ENCODE data around the gene NOXO1. TPM values are rescaled to one million over a fixed set of nuclear protein-coding genes. Genes with fewer than 3 reads are reported as not detected.
A peak's percentile ranks its signal among the peaks of the same experiment; 100 is the strongest.
"Not testable (repeated sequence)": the region's sequence is repeated elsewhere in the genome, so short reads cannot be mapped to it uniquely, and the experiment has no call there.

The NOXO1 gene
- total and polyA plus RNA-seq, 9 of the 15 experiments (the other 6 are each of a cell fraction or from before 2014, with no cell fraction given), result not detected

- Histone ChIP-seq H3K4me1 (replicated peaks in 1 of 2; ENCODE audit: control insufficient read depth in 2 of 2, insufficient read depth in 2 of 2, low read length in 2 of 2) (peaks cover 31 to 60% of the 10 kb centered on the region in 2 experiments), H3K79me2 (ENCODE audit: control insufficient read depth, insufficient read depth, low read length) (peaks cover 20% of the 10 kb centered on the region), H3K36me3 (ENCODE audit: control insufficient read depth, insufficient read depth, low read length) (peaks cover 37% of the 10 kb centered on the region; the same call in 2 of the 3 replicates)
- intact Hi-C loops (cut with micrococcal nuclease); ATAC-seq; H3K9me1 ChIP-seq (ENCODE audit: control insufficient read depth, insufficient read depth, low read length); FAIRE-seq; H3K27me3 ChIP-seq (ENCODE audit: control insufficient read depth in 2 of 2, insufficient read depth in 2 of 2, low read length in 2 of 2); BruUV-seq (replicated peaks); CTCF ChIA-PET (ENCODE audit: low intra/inter-chr PET ratio); H3K27ac ChIP-seq (ENCODE audit: extremely low read depth, low read depth, low read length); H3K9ac ChIP-seq (ENCODE audit: insufficient read depth in 1 of 2, low read depth in 2 of 2, low read length in 2 of 2); in situ Hi-C loops (cut with MboI); H3K4me3 ChIP-seq; H2AFZ ChIP-seq (ENCODE audit: low read depth, low read length); H3K9me3 ChIP-seq (replicated peaks; ENCODE audit: control insufficient read depth, insufficient read depth, low read depth, low read length); H4K20me1 ChIP-seq (replicated peaks; ENCODE audit: control insufficient read depth, insufficient read depth, low read length); H3K4me2 ChIP-seq (ENCODE audit: insufficient read depth, low read length); DNase-seq (ENCODE audit: extremely low read depth in 1 of 4, low spot score in 3 of 4): not testable (repeated sequence)
- POLR2A ChIA-PET, result interaction anchor here (0.6 to 1.6 kb wide), 3 partner anchors 21 to 333 kb away, joined by 3 to 5 read pairs (median 3); partner anchors contain the start of gene RPS2
- WGBS (ENCODE audit: insufficient coverage, low coverage, missing lambda C conversion rate), result 98% methylated on average over 6 of the region's 8 CpGs
These were observed 41.4 kb downstream of the NOXO1 start for GRCh38 chr16:1939833-1940232.

DNA sequence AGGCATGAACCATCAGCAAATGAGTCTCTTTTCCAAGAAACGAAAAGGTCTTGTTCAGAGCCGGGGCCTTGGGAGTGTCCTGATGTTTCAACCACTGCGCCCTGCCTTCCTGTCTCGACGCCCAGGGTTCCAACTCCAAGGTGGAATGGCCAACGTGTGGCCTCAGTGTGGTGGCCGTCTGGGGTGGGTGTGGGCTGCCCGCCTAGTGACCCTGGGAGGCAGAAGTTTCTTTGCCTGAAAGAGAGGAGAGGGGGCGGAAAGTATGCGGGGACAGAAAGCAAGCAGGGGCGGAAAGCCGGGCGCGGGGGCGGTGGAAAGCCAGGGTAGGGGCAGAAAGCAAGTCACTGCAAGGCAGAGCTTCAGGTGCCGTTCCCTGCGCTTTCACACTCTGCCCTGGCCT is 42.4 kb downstream of the NOXO1 start:
- 80% methylated on average over 15 of the region's 17 CpGs for WGBS (ENCODE audit: insufficient coverage, low coverage, missing lambda C conversion rate)
- Histone ChIP-seq H4K20me1 (replicated peaks; ENCODE audit: control insufficient read depth, insufficient read depth, low read length) (peaks cover 7% of the 10 kb centered on the region), H3K9ac (ENCODE audit: insufficient read depth in 1 of 2, low read depth in 2 of 2, low read length in 2 of 2) (peak overlapping the region in 1 of 2 experiments; percentile 42; a peak in 1 of 4 replicates), H3K79me2 (ENCODE audit: control insufficient read depth, insufficient read depth, low read length) (peaks cover 20% of the 10 kb centered on the region), H3K27ac (ENCODE audit: extremely low read depth, low read depth, low read length) (no peak overlapping the region), H2AFZ (ENCODE audit: low read depth, low read length) (no peak overlapping the region), H3K27me3 (ENCODE audit: control insufficient read depth in 2 of 2, insufficient read depth in 2 of 2, low read length in 2 of 2) (no peaks in the 10 kb centered on the region), H3K36me3 (ENCODE audit: control insufficient read depth, insufficient read depth, low read length) (peaks cover 37% of the 10 kb centered on the region; the same call in 2 of the 3 replicates), H3K9me3 (replicated peaks; ENCODE audit: control insufficient read depth, insufficient read depth, low read depth, low read length) (no peaks in the 10 kb centered on the region), H3K4me2 (ENCODE audit: insufficient read depth, low read length) (no peak overlapping the region), H3K4me3 (no peak overlapping the region), H3K4me1 (replicated peaks in 1 of 2; ENCODE audit: control insufficient read depth in 2 of 2, insufficient read depth in 2 of 2, low read length in 2 of 2) (peaks cover 22 to 51% of the 10 kb centered on the region in 2 experiments), H3K9me1 (ENCODE audit: control insufficient read depth, insufficient read depth, low read length) (peaks cover 8% of the 10 kb centered on the region)
- BruUV-seq (replicated peaks), result no TSS peak
- ChIA-PET CTCF (ENCODE audit: low intra/inter-chr PET ratio) (no interaction called here), POLR2A (interaction anchor here (0.6 to 0.9 kb wide), 2 partner anchors 26 to 44 kb away, joined by 3 read pairs; no protein-coding TSS in a partner anchor)
- FAIRE-seq, result no peak
- no peak for DNase-seq (ENCODE audit: extremely low read depth in 1 of 4, low spot score in 3 of 4)
- intact Hi-C loops (cut with micrococcal nuclease), result no loop called here
- in situ Hi-C loops (cut with MboI), result no loop called here
- TF ChIP-seq RBFOX2 (IDR thresholded peaks at IDR 0.05; ENCODE audit: low read depth, low read length) (0 out of 2 replicates have a peak, but pooled peaks have one; percentile 21), ZFP1 (CRISPR knock-in tag; IDR thresholded peaks at IDR 0.05) (no peak)
- no peak for ATAC-seq

Measured in K562 (cell line).